ENCODE measurements around the gene ZCCHC7. TPM values are rescaled to one million over a fixed set of nuclear protein-coding genes. Genes with fewer than 3 reads are reported as not detected.

Gene ZCCHC7
- total RNA-seq, 1 donor from 2014 or later = 21.7 TPM

- Mint-ChIP-seq H3K4me1 (ENCODE audit: low read depth, unreplicated experiment) (no peaks in the 10 kb centered on the region), H3K9me3 (ENCODE audit: unreplicated experiment) (no peaks in the 10 kb centered on the region), H3K4me3 (ENCODE audit: unreplicated experiment) (no peak overlapping the region), H3K27ac (ENCODE audit: unreplicated experiment) (no peak overlapping the region), H3K36me3 (ENCODE audit: low read depth, unreplicated experiment) (peaks cover 2% of the 10 kb centered on the region), H3K27me3 (ENCODE audit: low read depth, unreplicated experiment) (no peaks in the 10 kb centered on the region)
- Histone ChIP-seq H3K9ac (ENCODE audit: low read length) (no peak overlapping the region), H3K79me2 (ENCODE audit: insufficient read depth, low read length) (no peaks in the 10 kb centered on the region), H3K36me3 (ENCODE audit: insufficient read depth, low read length) (peaks cover 2% of the 10 kb centered on the region), H3K4me1 (ENCODE audit: insufficient read depth, low read length) (no peaks in the 10 kb centered on the region), H3K9me3 (ENCODE audit: insufficient read depth, low read depth, low read length) (no peaks in the 10 kb centered on the region), H3K27ac (ENCODE audit: low read depth, low read length) (no peak overlapping the region), H3K4me2 (ENCODE audit: low read length) (no peak overlapping the region), H4K20me1 (ENCODE audit: insufficient read depth, low read length) (no peaks in the 10 kb centered on the region), H2AFZ (ENCODE audit: low read depth, low read length) (no peak overlapping the region), H3K4me3 (ENCODE audit: insufficient read depth, low read depth, low read length) (no peak overlapping the region), H3K27me3 (ENCODE audit: insufficient read depth, low read length) (no peaks in the 10 kb centered on the region)
- TF ChIP-seq EZH2 (IDR thresholded peaks at IDR 0.05; ENCODE audit: insufficient read depth, low read length) (no peak), CTCF (IDR thresholded peaks at IDR 0.05; ENCODE audit: insufficient read depth, low read depth, low read length) (no peak)
- FAIRE-seq (no peak), DNase-seq (ENCODE audit: low read depth) (no peak)
These were observed 25.6 kb upstream of the ZCCHC7 start for GRCh38 chr9:37094751-37095150.

DNA sequence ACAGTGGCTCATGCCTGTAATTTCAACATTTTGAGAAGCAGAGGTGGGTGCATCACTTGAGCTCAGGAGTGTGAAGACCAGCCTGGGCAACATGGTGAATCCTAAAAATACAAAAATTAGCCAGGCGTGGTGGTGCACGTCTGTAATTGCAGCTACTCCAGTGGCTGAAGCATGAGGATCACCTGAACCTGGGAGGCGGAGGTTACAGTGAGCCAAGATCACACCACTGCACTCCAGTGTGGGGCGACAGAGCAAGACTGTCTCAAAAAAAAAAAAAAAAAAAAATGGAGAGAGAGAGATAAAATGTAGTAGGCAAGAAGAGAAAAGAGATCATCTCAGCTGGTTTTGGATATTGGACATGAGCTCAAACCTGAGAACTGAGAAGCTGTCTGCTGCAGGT is 23.7 kb upstream of the ZCCHC7 start:
- Histone ChIP-seq H3K4me1 (ENCODE audit: insufficient read depth, low read length) (no peaks in the 10 kb centered on the region), H3K9ac (ENCODE audit: low read length) (no peak overlapping the region), H3K4me2 (ENCODE audit: low read length) (no peak overlapping the region), H3K4me3 (ENCODE audit: insufficient read depth, low read depth, low read length) (no peak overlapping the region), H2AFZ (ENCODE audit: low read depth, low read length) (no peak overlapping the region), H3K9me3 (ENCODE audit: insufficient read depth, low read depth, low read length) (no peaks in the 10 kb centered on the region), H3K79me2 (ENCODE audit: insufficient read depth, low read length) (no peaks in the 10 kb centered on the region), H3K36me3 (ENCODE audit: insufficient read depth, low read length) (no peaks in the 10 kb centered on the region), H3K27ac (ENCODE audit: low read depth, low read length) (no peak overlapping the region), H4K20me1 (ENCODE audit: insufficient read depth, low read length) (no peaks in the 10 kb centered on the region), H3K27me3 (ENCODE audit: insufficient read depth, low read length) (no peaks in the 10 kb centered on the region)
- FAIRE-seq (no peak), DNase-seq (ENCODE audit: low read depth) (no peak)
- no peaks in the 10 kb centered on the region for H3K9me3 Mint-ChIP-seq (ENCODE audit: unreplicated experiment)
- peaks cover 3% of the 10 kb centered on the region for H3K4me1 Mint-ChIP-seq (ENCODE audit: low read depth, unreplicated experiment)
- peaks cover 4% of the 10 kb centered on the region for H3K27me3 Mint-ChIP-seq (ENCODE audit: low read depth, unreplicated experiment)
- peaks cover 4% of the 10 kb centered on the region for H3K36me3 Mint-ChIP-seq (ENCODE audit: low read depth, unreplicated experiment)
- H3K27ac Mint-ChIP-seq (ENCODE audit: unreplicated experiment) = no peak overlapping the region
- H3K4me3 Mint-ChIP-seq (ENCODE audit: unreplicated experiment) = no peak overlapping the region
- TF ChIP-seq EZH2 (IDR thresholded peaks at IDR 0.05; ENCODE audit: insufficient read depth, low read length) (no peak), CTCF (IDR thresholded peaks at IDR 0.05; ENCODE audit: insufficient read depth, low read depth, low read length) (no peak)

DNA sequence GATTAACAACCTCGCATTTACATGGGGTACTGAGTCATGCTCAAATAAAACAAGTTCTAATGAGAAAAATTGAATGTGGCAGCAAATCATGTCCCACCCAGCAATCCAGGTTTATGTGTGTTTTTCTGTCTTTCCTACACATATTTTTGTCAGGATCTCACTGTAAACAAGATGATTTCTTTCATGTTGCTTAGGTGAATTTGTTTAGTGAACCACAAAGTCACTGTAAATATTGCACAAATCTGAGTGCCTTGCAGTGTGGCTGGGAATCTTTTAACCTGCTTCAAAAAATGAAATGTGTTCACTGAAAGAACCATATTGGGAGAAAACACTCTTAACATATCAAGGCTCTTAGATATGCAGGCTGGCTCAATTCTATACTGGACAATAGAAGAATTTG is 23.1 kb upstream of the ZCCHC7 start:
- no peak for DNase-seq (ENCODE audit: low read depth)
- Mint-ChIP-seq H3K4me3 (ENCODE audit: unreplicated experiment) (no peak overlapping the region), H3K4me1 (ENCODE audit: low read depth, unreplicated experiment) (peaks cover 3% of the 10 kb centered on the region), H3K27me3 (ENCODE audit: low read depth, unreplicated experiment) (peaks cover 4% of the 10 kb centered on the region), H3K9me3 (ENCODE audit: unreplicated experiment) (no peaks in the 10 kb centered on the region), H3K27ac (ENCODE audit: unreplicated experiment) (no peak overlapping the region), H3K36me3 (ENCODE audit: low read depth, unreplicated experiment) (peaks cover 4% of the 10 kb centered on the region)
- no peaks in the 10 kb centered on the region for H3K27me3 ChIP-seq (ENCODE audit: insufficient read depth, low read length)
- FAIRE-seq = no peak
- H3K4me3 ChIP-seq (ENCODE audit: insufficient read depth, low read depth, low read length) = no peak overlapping the region
- H3K9ac ChIP-seq (ENCODE audit: low read length) = no peak overlapping the region
- H3K27ac ChIP-seq (ENCODE audit: low read depth, low read length) = no peak overlapping the region
- H3K4me1 ChIP-seq (ENCODE audit: insufficient read depth, low read length) = no peaks in the 10 kb centered on the region
- H3K79me2 ChIP-seq (ENCODE audit: insufficient read depth, low read length) = no peaks in the 10 kb centered on the region
- H2AFZ ChIP-seq (ENCODE audit: low read depth, low read length) = no peak overlapping the region
- no peaks in the 10 kb centered on the region for H3K9me3 ChIP-seq (ENCODE audit: insufficient read depth, low read depth, low read length)
- TF ChIP-seq CTCF (IDR thresholded peaks at IDR 0.05; ENCODE audit: insufficient read depth, low read depth, low read length) (no peak), EZH2 (IDR thresholded peaks at IDR 0.05; ENCODE audit: insufficient read depth, low read length) (no peak)
- no peaks in the 10 kb centered on the region for H4K20me1 ChIP-seq (ENCODE audit: insufficient read depth, low read length)
- H3K36me3 ChIP-seq (ENCODE audit: insufficient read depth, low read length) = no peaks in the 10 kb centered on the region
- H3K4me2 ChIP-seq (ENCODE audit: low read length) = no peak overlapping the region

Data from astrocyte (in vitro differentiated cells and primary cell).